GM18498 (cell line): ENCODE measurements around the gene UBALD2.
"Not testable (repeated sequence)": the region's sequence is repeated elsewhere in the genome, so short reads cannot be mapped to it uniquely, and the experiment has no call there.

Source experiments
- ATAC-seq: cut with Tn5 transposase; IDR thresholded peaks from one replicate; pipeline ENCODE4 v1.9.1; 2021; ENCODE audit warnings: mild to moderate bottlenecking, moderate library complexity; ENCODE audit not compliant: unreplicated experiment

The UBALD2 gene

DNA sequence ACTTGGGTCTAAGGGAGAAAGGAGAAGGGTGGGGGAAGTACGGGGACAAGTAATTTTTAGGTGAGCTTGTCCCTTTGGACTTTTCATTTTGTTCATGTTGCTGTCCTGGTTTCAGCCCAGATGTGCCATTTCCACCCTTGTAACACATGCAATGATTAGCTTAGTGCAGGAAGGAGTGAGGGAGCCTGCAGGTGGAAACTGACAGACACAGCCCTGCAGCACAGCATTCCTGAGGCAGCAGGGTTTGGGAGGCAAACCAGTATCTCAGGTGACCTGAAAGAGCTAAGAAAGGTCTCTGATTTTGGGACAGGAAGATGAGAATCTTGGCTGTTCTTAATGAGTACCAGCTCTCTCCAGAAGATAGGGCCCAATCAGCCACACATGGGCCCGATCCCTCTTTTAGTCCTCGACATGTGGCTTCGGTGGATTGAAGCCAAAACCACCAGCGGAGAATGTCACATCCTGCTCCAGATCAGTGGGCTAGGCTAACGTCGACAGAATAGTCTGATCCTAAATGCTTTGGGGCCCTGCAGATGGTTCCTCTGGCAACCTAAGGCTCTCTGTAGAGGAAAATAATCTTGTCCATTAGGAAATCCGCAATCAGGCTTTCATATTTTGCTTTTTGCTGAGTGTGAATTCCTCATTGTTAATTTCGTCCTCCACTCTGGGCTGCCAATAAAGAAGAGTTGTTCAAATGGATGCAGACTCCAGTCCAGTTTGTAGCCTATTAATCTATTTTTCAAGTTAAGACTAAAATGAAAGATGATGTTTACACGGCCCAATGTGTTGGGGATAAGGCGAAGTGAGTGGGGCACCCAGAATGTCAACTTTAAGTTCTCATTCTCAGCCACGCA lies 21.1 kb upstream of the UBALD2 start:
- ATAC-seq = no peak

- not testable (repeated sequence) for ATAC-seq
These were observed 20.4 kb upstream of the UBALD2 start for GRCh38 chr17:76244721-76245120.

GRCh38 chr17:76246080-76247066 lies 18.8 kb upstream of the UBALD2 start:
- ATAC-seq = peak; percentile 96

DNA sequence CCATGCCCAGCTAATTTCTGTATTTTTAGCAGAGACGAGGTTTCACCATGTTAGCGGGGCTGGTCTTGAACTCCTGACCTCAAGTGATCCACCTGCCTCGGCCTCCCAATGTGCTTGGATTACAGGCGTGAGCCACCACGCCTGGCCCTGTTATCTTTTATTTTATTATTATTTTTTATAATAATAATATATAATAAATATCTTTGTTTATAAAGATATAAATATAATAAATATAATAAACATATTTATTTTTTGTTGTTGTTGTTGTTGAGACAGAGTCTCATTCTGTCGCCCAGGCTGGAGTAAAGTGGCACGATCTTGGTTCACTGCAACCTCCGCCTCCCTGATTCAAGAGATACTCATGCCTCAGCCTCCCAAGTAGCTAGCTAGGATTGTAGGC lies 17.8 kb upstream of the UBALD2 start:
- no peak for ATAC-seq

- ATAC-seq = no peak
These were observed 16.9 kb upstream of the UBALD2 start for GRCh38 chr17:76248013-76248782.

DNA sequence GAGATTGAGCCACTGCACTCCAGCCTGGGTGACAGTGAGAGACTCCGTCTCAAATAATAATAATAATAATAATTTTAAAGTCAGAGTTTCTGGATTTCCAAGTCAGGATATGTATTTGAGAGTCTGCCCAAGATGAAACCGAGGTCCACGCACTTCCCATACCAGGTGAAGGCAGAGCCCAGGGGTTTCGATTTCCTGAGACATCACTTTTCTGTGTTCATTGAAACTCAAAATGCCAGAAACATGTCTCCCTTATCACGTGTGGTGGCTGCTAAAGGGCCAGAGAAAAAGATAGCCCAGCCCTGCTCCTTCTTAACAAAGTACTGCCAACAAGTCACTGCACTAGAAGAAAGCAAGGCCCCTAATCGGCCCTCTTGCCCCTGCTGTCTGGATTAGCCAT lies 15.0 kb upstream of the UBALD2 start:
- ATAC-seq = no peak

- ATAC-seq = no peak
These were observed 13.6 kb upstream of the UBALD2 start for GRCh38 chr17:76251478-76252039.

GRCh38 chr17:76252040-76252954 lies 12.9 kb upstream of the UBALD2 start:
- ATAC-seq = peak; percentile 57

- not testable (repeated sequence) for ATAC-seq
These were observed 12.0 kb upstream of the UBALD2 start for GRCh38 chr17:76252967-76253766.

- ATAC-seq = no peak
These were observed 11.3 kb upstream of the UBALD2 start for GRCh38 chr17:76253841-76254240.

GRCh38 chr17:76254275-76254674 lies 10.9 kb upstream of the UBALD2 start:
- ATAC-seq = no peak

DNA sequence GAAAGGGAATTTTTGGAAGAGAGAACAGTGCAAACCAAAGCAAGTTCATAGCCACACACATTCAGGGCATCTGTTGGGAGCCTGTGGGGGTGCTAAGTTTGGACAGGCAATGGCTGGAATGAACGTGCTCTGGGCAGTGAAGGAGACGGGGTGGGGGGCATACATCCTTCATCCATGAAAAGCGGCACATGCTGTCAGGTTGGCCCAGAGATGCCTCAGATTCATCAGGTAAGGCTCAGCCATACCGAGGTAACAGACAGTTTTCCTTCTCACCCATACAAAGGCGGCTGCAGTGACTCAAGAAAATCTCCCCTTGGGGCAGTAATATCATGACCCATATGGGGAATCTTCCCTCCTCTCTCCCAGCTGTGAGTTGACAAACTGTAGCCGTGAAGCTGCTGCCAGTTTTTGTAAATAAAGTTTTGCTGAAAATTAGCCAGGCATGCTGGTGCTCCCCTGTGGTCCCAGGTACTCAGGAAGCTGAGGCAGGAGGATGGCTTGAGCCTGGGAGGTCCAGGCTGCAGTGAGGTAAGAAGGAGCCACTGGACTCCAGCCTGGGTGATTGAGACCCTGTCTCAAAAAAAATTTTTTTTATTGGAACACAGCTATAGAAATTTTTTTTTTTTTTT lies 9.2 kb upstream of the UBALD2 start:
- ATAC-seq = no peak

DNA sequence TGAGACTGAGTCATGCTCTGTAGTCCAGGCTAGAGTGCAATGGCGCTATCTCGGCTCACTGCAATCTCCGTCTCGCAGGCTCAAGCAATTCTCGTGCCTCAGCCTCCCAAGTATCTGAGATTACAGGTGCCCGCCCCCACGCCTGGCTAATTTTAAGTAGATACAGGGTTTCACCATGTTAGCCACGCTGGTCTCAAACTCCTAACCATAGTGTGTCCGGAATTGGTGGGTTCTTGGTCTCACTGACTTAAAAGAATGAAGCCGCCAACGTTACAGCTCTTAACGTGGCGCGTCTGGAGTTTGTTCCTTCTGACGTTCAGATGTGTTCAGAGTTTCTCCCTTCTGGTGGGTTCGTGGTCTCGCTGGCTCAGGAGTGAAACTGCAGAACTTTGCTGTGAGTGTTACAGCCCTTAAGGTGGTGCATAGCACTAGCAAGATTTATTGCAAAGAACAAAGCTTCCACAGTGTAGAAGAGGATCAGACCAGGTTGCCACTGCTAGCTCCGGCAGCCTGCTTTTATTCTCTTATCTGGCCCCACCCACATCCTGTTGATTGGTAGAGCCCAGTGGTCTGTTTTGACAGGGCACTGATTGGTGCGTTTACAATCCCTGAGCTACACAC lies 8.6 kb upstream of the UBALD2 start:
- not testable (repeated sequence) for ATAC-seq

GRCh38 chr17:76260220-76260619 lies 4.9 kb upstream of the UBALD2 start:
- ATAC-seq = no peak

DNA sequence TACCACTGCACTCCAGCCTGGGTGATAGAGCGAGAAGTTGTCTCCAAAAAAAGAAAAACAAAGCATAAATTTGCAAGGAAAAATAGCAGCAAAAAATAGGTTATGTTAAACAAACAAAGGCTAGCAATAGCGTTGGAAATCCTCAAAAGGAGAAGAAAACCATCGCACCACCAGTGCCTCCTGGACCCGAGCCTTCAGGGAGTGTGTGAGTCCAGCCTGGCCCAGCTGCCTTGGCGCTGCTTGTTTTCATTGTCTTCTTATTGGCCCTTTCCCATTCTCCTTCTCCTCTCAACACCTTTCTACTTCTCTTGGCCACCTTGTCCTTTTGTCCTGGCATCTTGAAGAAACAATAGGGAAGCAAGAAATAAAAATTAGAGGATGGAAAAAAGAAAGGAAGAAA lies 4.5 kb upstream of the UBALD2 start:
- no peak for ATAC-seq

GRCh38 chr17:76261421-76262215 lies 3.5 kb upstream of the UBALD2 start:
- ATAC-seq = no peak

DNA sequence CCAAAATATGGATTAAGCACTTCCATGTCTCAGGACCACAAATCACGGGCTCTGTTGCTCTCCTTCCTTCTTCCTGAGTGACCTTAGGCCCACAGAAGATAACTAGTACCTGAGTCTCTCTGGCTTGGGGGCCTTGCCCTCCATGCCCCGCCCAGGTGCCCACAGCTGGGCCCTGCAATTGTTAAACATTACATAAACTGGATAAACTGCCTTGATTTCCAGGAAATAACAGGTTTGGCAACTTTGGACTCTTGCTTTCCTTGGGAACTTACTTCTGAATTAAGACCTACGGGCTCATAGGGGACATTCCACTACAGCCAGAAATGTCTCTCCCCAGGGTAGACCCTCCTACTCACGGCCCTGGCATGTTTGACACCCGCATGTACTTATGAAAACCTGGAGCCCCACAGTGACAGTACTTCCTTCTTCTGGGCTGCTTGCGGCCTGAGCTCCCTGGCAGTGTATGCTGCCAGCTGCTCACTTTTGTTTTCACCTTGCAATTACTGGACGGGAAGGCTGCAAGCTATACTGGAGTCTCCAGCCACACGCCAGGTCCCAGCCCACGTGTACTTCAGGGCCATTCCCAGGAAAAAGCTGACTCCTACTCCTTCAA lies 2.3 kb upstream of the UBALD2 start:
- ATAC-seq = no peak
